Astrocyte (in vitro differentiated cells and primary cell): ENCODE data around the gene SH3RF1. TPM values are rescaled to one million over a fixed set of nuclear protein-coding genes. Genes with fewer than 3 reads are reported as not detected.

Source experiments
- DNase-seq: peaks from one replicate; pipeline ENCODE4 v3.0.0-alpha.2; 2010; ENCODE audit warnings: low read depth
- FAIRE-seq: peaks from 2 replicates; lab custom pipeline; 2011; peaks lifted over from hg19 to GRCh38; lab: Jason Lieb, UNC
- H2AFZ ChIP-seq: 2 replicates; pipeline ENCODE4 v1.6.0; 2012; ENCODE audit warnings: low read depth, low read length, inconsistent platforms
- H3K27ac ChIP-seq: 2 replicates; pipeline ENCODE4 v1.5.1; 2011; ENCODE audit warnings: low read depth, low read length, inconsistent platforms
- H3K27me3 ChIP-seq: 2 replicates; pipeline ENCODE4 v1.6.0; 2011; ENCODE audit warnings: low read length, inconsistent platforms; ENCODE audit not compliant: insufficient read depth
- H3K36me3 ChIP-seq: 2 replicates; pipeline ENCODE4 v1.5.1; 2011; ENCODE audit warnings: low read length, inconsistent platforms; ENCODE audit not compliant: insufficient read depth
- H3K4me1 ChIP-seq: 2 replicates; pipeline ENCODE4 v1.5.1; 2011; ENCODE audit warnings: low read length, inconsistent platforms; ENCODE audit not compliant: insufficient read depth
- H3K4me2 ChIP-seq: 2 replicates; pipeline ENCODE4 v1.6.0; 2012; ENCODE audit warnings: low read length, inconsistent platforms
- H3K4me3 ChIP-seq: 2 replicates; pipeline ENCODE4 v1.5.1; 2011; ENCODE audit warnings: low read depth, mild to moderate bottlenecking, low read length, inconsistent platforms; ENCODE audit not compliant: insufficient read depth
- H3K79me2 ChIP-seq: 2 replicates; pipeline ENCODE4 v1.6.0; 2012; ENCODE audit warnings: mild to moderate bottlenecking, low read length, inconsistent platforms; ENCODE audit not compliant: insufficient read depth
- H3K9ac ChIP-seq: 2 replicates; pipeline ENCODE4 v1.6.0; 2012; ENCODE audit warnings: mild to moderate bottlenecking, low read length, inconsistent platforms
- H3K9me3 ChIP-seq: 2 replicates; pipeline ENCODE4 v1.5.1; 2012; ENCODE audit warnings: low read depth, mild to moderate bottlenecking, low read length, inconsistent platforms; ENCODE audit not compliant: insufficient read depth
- H4K20me1 ChIP-seq: 2 replicates; pipeline ENCODE4 v1.6.0; 2012; ENCODE audit warnings: low read length, inconsistent platforms; ENCODE audit not compliant: insufficient read depth
- H3K27ac Mint-ChIP-seq: one replicate; pipeline ENCODE4 v1.8.0; 2021; ENCODE audit warnings: mild to moderate bottlenecking, mixed read lengths; ENCODE audit not compliant: unreplicated experiment
- H3K27me3 Mint-ChIP-seq: one replicate; pipeline ENCODE4 v1.8.0; 2021; ENCODE audit warnings: low read depth, mixed read lengths; ENCODE audit not compliant: unreplicated experiment
- H3K36me3 Mint-ChIP-seq: one replicate; pipeline ENCODE4 v1.8.0; 2021; ENCODE audit warnings: low read depth, mixed read lengths; ENCODE audit not compliant: unreplicated experiment
- H3K4me1 Mint-ChIP-seq: one replicate; pipeline ENCODE4 v1.8.0; 2021; ENCODE audit warnings: low read depth, mixed read lengths; ENCODE audit not compliant: unreplicated experiment
- H3K4me3 Mint-ChIP-seq: one replicate; pipeline ENCODE4 v1.8.0; 2021; ENCODE audit warnings: mild to moderate bottlenecking, moderate library complexity, mixed read lengths; ENCODE audit not compliant: unreplicated experiment
- H3K9me3 Mint-ChIP-seq: one replicate; pipeline ENCODE4 v1.8.0; 2021; ENCODE audit warnings: mild to moderate bottlenecking, mixed read lengths; ENCODE audit not compliant: unreplicated experiment
- EZH2 ChIP-seq: IDR thresholded peaks from 2 replicates; pipeline ENCODE4 v1.6.1; 2012; ENCODE audit warnings: mild to moderate bottlenecking, low read length, inconsistent platforms; ENCODE audit not compliant: insufficient read depth
- total RNA-seq: library from RNA; stranded (reverse); gene quantifications from 2 replicates; pipeline ENCODE4 v1.2.1, GENCODE V29; 2021
- TF ChIP-seq, protein P1 (sequence below): IDR thresholded peaks from 2 replicates; pipeline ENCODE4 v1.5.1; 2011; ENCODE audit warnings: low read depth, mild to moderate bottlenecking, inconsistent platforms, low read length, moderate library complexity; ENCODE audit not compliant: insufficient read depth

Gene SH3RF1
- total RNA-seq, 1 donor from 2014 or later, result 25.9 TPM

DNA sequence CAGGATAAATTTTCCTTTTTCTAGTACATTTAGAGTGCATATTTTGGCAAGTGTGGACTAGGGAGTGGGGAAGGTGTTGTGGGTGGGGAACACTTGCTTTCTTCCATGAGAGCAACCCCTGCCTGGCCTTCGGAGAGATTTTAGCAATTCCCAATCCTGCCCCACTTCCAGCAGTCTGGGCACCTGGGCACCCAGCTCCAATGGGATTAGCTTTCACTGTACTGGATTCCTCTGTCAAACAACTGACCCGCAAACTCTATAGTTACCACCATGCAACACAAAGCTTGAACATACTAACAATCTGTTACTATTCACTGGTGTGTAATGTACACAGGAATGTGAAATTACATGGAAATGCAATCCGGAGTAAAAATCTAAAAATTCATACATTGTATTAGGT, 50.3 kb downstream of the SH3RF1 start:
- Histone ChIP-seq H3K9me3 (no peaks in the 10 kb centered on the region), H3K4me1 (peaks cover 10% of the 10 kb centered on the region), H3K79me2 (peaks cover 90% of the 10 kb centered on the region), H4K20me1 (peaks cover 35% of the 10 kb centered on the region), H3K36me3 (peaks cover 7% of the 10 kb centered on the region), H3K27me3 (no peaks in the 10 kb centered on the region), H3K4me3 (no peak overlapping the region), H3K4me2 (no peak overlapping the region), H2AFZ (no peak overlapping the region), H3K27ac (no peak overlapping the region), H3K9ac (no peak overlapping the region)
- TF ChIP-seq EZH2, result no peak
- TF ChIP-seq, protein P1, sequence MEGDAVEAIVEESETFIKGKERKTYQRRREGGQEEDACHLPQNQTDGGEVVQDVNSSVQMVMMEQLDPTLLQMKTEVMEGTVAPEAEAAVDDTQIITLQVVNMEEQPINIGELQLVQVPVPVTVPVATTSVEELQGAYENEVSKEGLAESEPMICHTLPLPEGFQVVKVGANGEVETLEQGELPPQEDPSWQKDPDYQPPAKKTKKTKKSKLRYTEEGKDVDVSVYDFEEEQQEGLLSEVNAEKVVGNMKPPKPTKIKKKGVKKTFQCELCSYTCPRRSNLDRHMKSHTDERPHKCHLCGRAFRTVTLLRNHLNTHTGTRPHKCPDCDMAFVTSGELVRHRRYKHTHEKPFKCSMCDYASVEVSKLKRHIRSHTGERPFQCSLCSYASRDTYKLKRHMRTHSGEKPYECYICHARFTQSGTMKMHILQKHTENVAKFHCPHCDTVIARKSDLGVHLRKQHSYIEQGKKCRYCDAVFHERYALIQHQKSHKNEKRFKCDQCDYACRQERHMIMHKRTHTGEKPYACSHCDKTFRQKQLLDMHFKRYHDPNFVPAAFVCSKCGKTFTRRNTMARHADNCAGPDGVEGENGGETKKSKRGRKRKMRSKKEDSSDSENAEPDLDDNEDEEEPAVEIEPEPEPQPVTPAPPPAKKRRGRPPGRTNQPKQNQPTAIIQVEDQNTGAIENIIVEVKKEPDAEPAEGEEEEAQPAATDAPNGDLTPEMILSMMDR, result no peak
- FAIRE-seq, result no peak
- Mint-ChIP-seq H3K36me3 (peaks cover 2% of the 10 kb centered on the region), H3K4me3 (no peak overlapping the region), H3K27me3 (no peaks in the 10 kb centered on the region), H3K9me3 (no peaks in the 10 kb centered on the region), H3K27ac (no peak overlapping the region), H3K4me1 (peaks cover 17% of the 10 kb centered on the region)
- DNase-seq, result no peak

DNA sequence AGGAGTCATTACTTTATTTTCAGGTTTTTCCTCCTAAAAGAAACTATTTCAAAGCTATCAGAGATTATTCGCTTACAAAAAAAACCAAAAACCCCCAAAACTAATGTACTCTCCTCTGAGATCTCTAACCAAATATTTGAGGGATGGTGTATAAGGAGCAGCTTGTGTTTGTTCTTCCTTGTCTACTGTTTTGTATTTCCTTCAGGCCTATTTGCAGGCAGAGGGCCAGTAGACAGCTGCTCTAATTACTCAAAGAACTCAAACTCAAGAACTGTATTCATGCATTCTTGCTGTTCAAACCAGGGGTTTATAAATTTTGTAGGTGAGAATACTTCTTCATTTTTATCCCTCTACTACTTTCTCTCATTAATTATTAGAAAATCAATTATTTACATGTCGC, 51.3 kb downstream of the SH3RF1 start:
- Histone ChIP-seq H3K9me3 (no peaks in the 10 kb centered on the region), H4K20me1 (peaks cover 29% of the 10 kb centered on the region), H3K27me3 (no peaks in the 10 kb centered on the region), H2AFZ (no peak overlapping the region), H3K27ac (no peak overlapping the region), H3K4me2 (no peak overlapping the region), H3K36me3 (peaks cover 7% of the 10 kb centered on the region), H3K4me1 (peaks cover under 1% of the 10 kb centered on the region), H3K9ac (no peak overlapping the region), H3K4me3 (no peak overlapping the region), H3K79me2 (peaks cover 91% of the 10 kb centered on the region)
- H3K9me3 Mint-ChIP-seq, result peaks cover 3% of the 10 kb centered on the region
- H3K27ac Mint-ChIP-seq, result no peak overlapping the region
- H3K4me1 Mint-ChIP-seq, result peaks cover 17% of the 10 kb centered on the region
- no peak overlapping the region for H3K4me3 Mint-ChIP-seq
- no peaks in the 10 kb centered on the region for H3K27me3 Mint-ChIP-seq
- no peak for FAIRE-seq
- TF ChIP-seq EZH2, result no peak
- TF ChIP-seq, protein P1, result no peak
- DNase-seq, result no peak
- peaks cover 2% of the 10 kb centered on the region for H3K36me3 Mint-ChIP-seq

DNA sequence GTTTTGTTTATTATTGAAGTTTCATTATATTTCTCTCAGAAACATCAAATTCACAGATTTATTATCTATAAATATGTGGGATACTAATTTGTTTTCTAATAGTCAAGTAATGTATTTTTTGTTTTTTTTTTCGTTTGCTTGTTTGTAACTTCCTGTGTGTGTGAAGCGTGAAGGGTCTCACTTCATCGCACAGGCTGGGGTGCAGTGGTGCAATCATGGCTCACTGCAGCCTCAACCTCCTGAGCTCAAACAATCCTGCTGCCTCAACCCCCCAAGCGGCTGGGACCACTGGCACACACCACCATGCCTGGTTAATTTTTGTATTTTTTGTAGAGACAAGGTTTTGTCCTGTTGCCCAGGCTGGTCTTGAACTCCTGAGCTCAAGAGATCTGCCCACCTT, 55.1 kb downstream of the SH3RF1 start:
- Histone ChIP-seq H3K4me3 (no peak overlapping the region), H3K27me3 (no peaks in the 10 kb centered on the region), H3K9me3 (no peaks in the 10 kb centered on the region), H3K9ac (no peak overlapping the region), H3K27ac (no peak overlapping the region), H3K4me2 (no peak overlapping the region), H2AFZ (no peak overlapping the region), H4K20me1 (peaks cover 26% of the 10 kb centered on the region), H3K36me3 (peaks cover 8% of the 10 kb centered on the region), H3K79me2 (peaks cover 90% of the 10 kb centered on the region), H3K4me1 (no peaks in the 10 kb centered on the region)
- Mint-ChIP-seq H3K27ac (no peak overlapping the region), H3K36me3 (peaks cover 15% of the 10 kb centered on the region), H3K27me3 (no peaks in the 10 kb centered on the region), H3K4me1 (peaks cover 14% of the 10 kb centered on the region), H3K4me3 (no peak overlapping the region), H3K9me3 (peaks cover 18% of the 10 kb centered on the region)
- no peak for DNase-seq
- no peak for FAIRE-seq
- TF ChIP-seq, protein P1, result no peak
- TF ChIP-seq EZH2, result no peak
